Ramos (cell line): ENCODE measurements around the gene MAML3.

Experiments used
- in situ Hi-C: fragments of 300-500 bp; cut with MboI; formaldehyde crosslinking; loops from one replicate; pipeline ENCODE4 v1.14.3; 2022; ENCODE audit warnings: low sequenced_read_pairs; ENCODE audit not compliant: unreplicated experiment

The MAML3 gene

GRCh38 chr4:139912445-139912844 lies 241.5 kb downstream of the MAML3 start:
- in situ Hi-C loops = no loop called here

GRCh38 chr4:139910106-139910505 lies 243.9 kb downstream of the MAML3 start:
- in situ Hi-C loops = no loop called here

GRCh38 chr4:139908636-139909437 lies 245.1 kb downstream of the MAML3 start:
- in situ Hi-C loops = no loop called here

GRCh38 chr4:139907001-139907809 lies 246.8 kb downstream of the MAML3 start:
- in situ Hi-C loops = no loop called here

GRCh38 chr4:139905489-139905888 lies 248.5 kb downstream of the MAML3 start:
- in situ Hi-C loops = no loop called here

- in situ Hi-C loops = no loop called here
Measured at GRCh38 chr4:139904406-139904805, 249.6 kb downstream of the MAML3 start.

- in situ Hi-C loops = no loop called here
Measured at GRCh38 chr4:139903845-139904244, 250.1 kb downstream of the MAML3 start.

- in situ Hi-C loops = no loop called here
Measured at GRCh38 chr4:139902321-139903320, 251.4 kb downstream of the MAML3 start.

GRCh38 chr4:139901531-139902320 lies 252.3 kb downstream of the MAML3 start:
- in situ Hi-C loops = no loop called here

GRCh38 chr4:139900964-139901376 lies 253.0 kb downstream of the MAML3 start:
- in situ Hi-C loops = no loop called here

- in situ Hi-C loops = no loop called here
Measured at GRCh38 chr4:139899346-139899745, 254.6 kb downstream of the MAML3 start.

- in situ Hi-C loops = no loop called here
Measured at GRCh38 chr4:139898293-139898692, 255.7 kb downstream of the MAML3 start.

- in situ Hi-C loops = no loop called here
Measured at GRCh38 chr4:139896091-139896604, 257.8 kb downstream of the MAML3 start.

- in situ Hi-C loops = no loop called here
Measured at GRCh38 chr4:139893801-139894200, 260.2 kb downstream of the MAML3 start.

GRCh38 chr4:139892973-139893736 lies 260.8 kb downstream of the MAML3 start:
- in situ Hi-C loops = no loop called here

GRCh38 chr4:139890816-139891215 lies 263.2 kb downstream of the MAML3 start:
- in situ Hi-C loops = no loop called here

- in situ Hi-C loops = no loop called here
Measured at GRCh38 chr4:139889901-139890300, 264.1 kb downstream of the MAML3 start.

- in situ Hi-C loops = no loop called here
Measured at GRCh38 chr4:139889264-139889663, 264.7 kb downstream of the MAML3 start.
